GM12801 (cell line): ENCODE data around the gene RTN4.

Experiments
- CTCF ChIP-seq: IDR thresholded peaks from one replicate; pipeline ENCODE4 v1.5.1; 2011; ENCODE audit warnings: control low read depth; ENCODE audit not compliant: insufficient read length; ENCODE audit errors: extremely low read depth

The RTN4 gene

GRCh38 chr2:54963476-54963875 is 86.8 kb downstream of the RTN4 start:
- no peak for TF ChIP-seq CTCF

DNA sequence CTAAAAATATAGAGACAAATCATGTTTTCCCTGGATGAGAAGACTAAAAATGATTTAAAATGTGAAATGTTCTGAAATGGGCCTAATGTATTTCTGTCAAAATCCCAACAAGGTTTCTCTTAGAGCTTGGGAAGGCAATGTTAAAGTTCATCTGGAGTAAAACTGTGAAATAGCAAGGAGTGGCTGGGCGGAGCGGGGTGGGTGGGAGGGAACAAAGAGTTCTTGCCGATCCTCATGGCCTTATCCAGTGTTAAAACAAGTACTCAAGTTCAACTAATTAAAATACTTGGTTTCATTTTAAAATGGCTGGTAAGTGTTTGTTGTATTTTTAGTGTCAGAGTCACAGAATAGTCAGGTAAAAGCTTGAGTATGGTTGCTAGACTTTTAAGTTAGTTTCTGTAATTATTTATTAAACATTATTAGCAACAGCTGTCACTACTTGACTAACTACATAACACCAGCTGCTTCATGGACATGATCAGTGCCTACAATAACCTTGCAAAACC is 87.3 kb downstream of the RTN4 start:
- TF ChIP-seq CTCF = no peak

- no peak for TF ChIP-seq CTCF
These were observed 87.7 kb downstream of the RTN4 start for GRCh38 chr2:54962511-54962910.

DNA sequence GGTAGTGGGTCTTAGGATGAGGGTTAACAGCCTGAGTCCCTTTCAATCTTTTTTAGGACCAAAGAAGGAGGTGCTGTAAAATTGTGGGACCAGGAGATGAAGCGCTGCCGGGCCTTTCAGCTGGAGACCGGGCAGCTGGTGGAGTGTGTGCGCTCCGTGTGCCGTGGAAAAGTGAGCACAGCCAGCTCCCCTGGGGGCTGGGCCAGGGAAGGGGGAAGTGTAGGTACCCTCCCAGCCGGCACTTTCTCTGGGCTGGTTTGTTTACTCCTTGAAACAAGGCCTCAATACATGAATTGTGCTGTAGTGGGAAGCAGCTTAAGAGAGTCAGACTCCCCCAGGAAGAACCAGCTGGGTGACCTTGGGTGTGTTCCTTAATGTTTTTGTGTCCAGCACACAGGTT is 90.1 kb downstream of the RTN4 start:
- no peak for TF ChIP-seq CTCF

GRCh38 chr2:54958717-54959371 is 91.4 kb downstream of the RTN4 start:
- TF ChIP-seq CTCF = no peak

DNA sequence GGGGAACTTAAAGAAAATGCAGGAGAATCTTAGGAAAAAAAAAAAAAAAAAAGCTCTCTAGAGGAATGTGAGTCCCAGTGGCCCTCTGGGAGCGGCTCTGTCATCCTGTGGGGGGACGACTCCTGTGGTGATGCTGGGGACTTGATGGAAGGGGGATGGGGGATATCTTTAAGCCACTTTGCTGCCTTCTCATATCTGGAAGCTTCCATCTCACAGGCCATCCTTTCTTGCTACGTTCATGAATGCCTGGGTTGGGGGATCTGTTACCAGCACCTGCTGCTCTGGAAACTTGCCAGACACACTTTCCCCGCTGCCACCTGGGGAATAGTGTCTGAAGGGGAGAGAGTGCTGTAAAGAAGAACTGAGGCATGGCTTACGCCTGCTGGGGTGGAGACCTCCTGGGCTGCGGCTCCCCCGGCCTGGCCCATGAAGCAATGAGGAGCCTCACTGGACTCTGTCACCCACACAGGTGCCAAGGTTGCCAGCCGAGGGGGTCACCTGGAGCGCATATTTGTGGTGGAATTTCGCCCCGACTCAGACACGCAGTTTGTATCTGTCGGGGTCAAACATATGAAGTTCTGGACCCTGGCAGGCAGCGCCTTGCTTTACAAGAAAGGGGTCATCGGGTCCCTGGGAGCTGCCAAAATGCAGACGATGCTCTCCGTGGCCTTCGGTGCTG is 92.8 kb downstream of the RTN4 start:
- TF ChIP-seq CTCF = no peak

DNA sequence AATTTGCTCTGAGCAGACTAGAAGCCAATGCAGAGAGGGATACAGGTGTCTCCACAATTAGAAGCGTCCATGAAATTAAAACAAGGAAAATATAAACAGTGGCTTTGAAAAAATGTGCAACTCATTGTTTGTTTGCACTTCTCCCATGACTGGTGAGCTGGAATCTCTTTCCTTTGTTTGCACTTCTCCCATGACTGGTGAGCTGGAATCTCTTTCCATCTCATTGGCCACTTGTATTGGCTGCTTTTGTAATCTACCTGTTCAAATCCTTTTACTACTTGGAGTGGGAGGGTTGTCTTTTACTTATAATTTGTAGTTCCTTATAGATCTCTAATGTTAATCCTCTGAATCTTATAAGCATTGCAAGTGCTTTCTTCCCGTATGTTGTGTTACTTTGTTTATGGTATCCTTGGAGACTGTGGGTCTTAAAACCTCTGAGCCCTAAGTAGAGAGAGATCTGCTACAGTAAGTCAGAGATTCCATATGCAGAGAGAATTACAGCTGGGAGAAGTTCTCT is 94.1 kb downstream of the RTN4 start:
- TF ChIP-seq CTCF = no peak
